RPMI7951 (cell line): ENCODE data around the gene MINDY4. TPM values are rescaled to one million over a fixed set of nuclear protein-coding genes. Genes with fewer than 3 reads are reported as not detected.

Source experiments
- DNase-seq: peaks from one replicate; pipeline ENCODE4 v3.0.0-alpha.2; 2012; ENCODE audit warnings: low read depth
- total RNA-seq: library from RNA; depleted of rRNA; stranded (reverse); fragments of >200 nt; shearing (Covaris generic); gene quantifications from 2 replicates; pipeline ENCODE4 v1.2.3, GENCODE V29; 2014

MINDY4 gene
- total RNA-seq, 1 experiment from 2014 or later, result 27.0 TPM

GRCh38 chr7:30900803-30901362 lies 129.7 kb downstream of the MINDY4 start:
- DNase-seq, result no peak

GRCh38 chr7:30901856-30902255 lies 130.6 kb downstream of the MINDY4 start:
- DNase-seq, result no peak

- no peak for DNase-seq
Observed at GRCh38 chr7:30902466-30902865, 131.2 kb downstream of the MINDY4 start.

GRCh38 chr7:30903146-30903545 lies 131.9 kb downstream of the MINDY4 start:
- no peak for DNase-seq

GRCh38 chr7:30904561-30904960 lies 133.3 kb downstream of the MINDY4 start:
- no peak for DNase-seq

GRCh38 chr7:30905078-30906012 lies 134.1 kb downstream of the MINDY4 start:
- DNase-seq, result no peak

GRCh38 chr7:30906014-30906413 lies 134.8 kb downstream of the MINDY4 start:
- peak; percentile 67 for DNase-seq

- peak; percentile 88 for DNase-seq
Observed at GRCh38 chr7:30906515-30907240, 135.5 kb downstream of the MINDY4 start.

- DNase-seq, result peak; percentile 70
Observed at GRCh38 chr7:30907527-30908267, 136.5 kb downstream of the MINDY4 start.

GRCh38 chr7:30908681-30909080 lies 137.5 kb downstream of the MINDY4 start:
- DNase-seq, result no peak

- no peak for DNase-seq
Observed at GRCh38 chr7:30909431-30909830, 138.2 kb downstream of the MINDY4 start.

GRCh38 chr7:30910411-30911073 lies 139.3 kb downstream of the MINDY4 start:
- DNase-seq, result no peak

GRCh38 chr7:30911133-30911532 lies 139.9 kb downstream of the MINDY4 start:
- DNase-seq, result no peak

- DNase-seq, result peak; percentile 73
Observed at GRCh38 chr7:30911561-30911969, 140.3 kb downstream of the MINDY4 start, which contains the start of gene AQP1. TSS of gene AQP1 (plus strand) at chr7:30911853. CDS start at chr7:30911910, 57 bp downstream.

- no peak for DNase-seq
Observed at GRCh38 chr7:30912021-30912730, 141.0 kb downstream of the MINDY4 start.

- no peak for DNase-seq
Observed at GRCh38 chr7:30912731-30912985, 141.4 kb downstream of the MINDY4 start.

- DNase-seq, result peak; percentile 71
Observed at GRCh38 chr7:30912986-30913811, 142.0 kb downstream of the MINDY4 start.

GRCh38 chr7:30913821-30914515 lies 142.8 kb downstream of the MINDY4 start:
- no peak for DNase-seq

- peak; percentile 98 for DNase-seq
Observed at GRCh38 chr7:30914596-30914995, 143.4 kb downstream of the MINDY4 start.
